Left cardiac atrium (tissue), 4 donors: ENCODE data around the gene OPA1. TPM values are rescaled to one million over a fixed set of nuclear protein-coding genes. Genes with fewer than 3 reads are reported as not detected.

ENCODE experiments used
- ATAC-seq, 2 donors: fragments of 200-7000 bp; cut with Tn5 transposase; one replicate each; pipeline ENCODE4 v1.9.1; 2020; ENCODE audit warnings: mild to moderate bottlenecking in 2 of 2, moderate library complexity in 2 of 2
- DNase-seq: peaks from one replicate; pipeline ENCODE4 v3.0.0-alpha.2; 2020
- intact Hi-C, 2 donors: fragments of 100-400 bp; cut with DNase I; formaldehyde crosslinking; loops; one replicate each; pipeline versions ENCODE4 v1.14.1 to v1.15.1; 2022 to 2023
- total RNA-seq, 2 donors: library from RNA; stranded (reverse); fragmentation: NEBNext Ultra II Directional; extraction: Animal tissue kit (Norgen Biotek cat#: 25700); gene quantifications; one replicate each; pipeline ENCODE4 v1.2.1, GENCODE V29; 2021
- donor health status: DM: no; HTN: yes; CAD: no.
- donor health status: DM: no; HTN: yes; CAD: no; lungs with severe emphysema.
- donor health status: DM: yes; HTN: yes; CAD: no.
- donor health status: Dilated cardiomyopathy.

OPA1 gene
- total RNA-seq, 2 donors from 2014 or later: 64.4 to 93.8 TPM

GRCh38 chr3:193727089-193727488 lies 134.1 kb downstream of the OPA1 start:
- ATAC-seq: no peak
- DNase-seq: no peak
- intact Hi-C loops: no loop called here

DNA sequence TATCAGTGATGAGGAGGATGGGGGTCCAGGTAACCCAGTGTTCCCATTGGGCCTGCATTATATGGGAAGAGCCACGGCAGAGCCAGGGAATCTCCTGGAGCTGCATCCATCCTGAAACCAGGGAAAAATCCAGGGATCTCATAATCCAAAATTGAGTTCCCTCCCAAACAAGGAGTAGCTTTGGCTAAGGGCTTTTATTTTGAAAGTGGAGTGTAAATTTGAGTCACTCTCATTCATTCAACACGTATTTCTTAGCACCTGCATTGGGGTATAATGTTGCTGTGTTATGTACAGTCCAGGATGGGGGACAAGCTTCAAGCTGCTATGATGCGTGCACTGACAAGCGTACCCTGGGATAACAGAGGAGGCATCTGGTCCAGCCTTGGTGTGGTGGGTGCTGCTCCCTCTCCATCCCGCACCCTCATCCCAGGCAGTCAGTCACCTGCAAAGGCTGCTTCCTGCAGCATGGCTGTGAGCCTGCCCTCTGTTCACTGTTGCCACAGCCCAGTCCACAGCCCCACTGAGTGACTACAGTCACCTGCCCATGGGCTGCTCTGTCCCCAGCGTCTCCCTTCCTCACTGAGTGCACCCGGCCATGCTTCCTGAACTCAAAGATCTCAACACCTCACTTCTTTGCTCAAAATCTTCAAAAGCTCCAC lies 135.6 kb downstream of the OPA1 start:
- ATAC-seq (no peak), DNase-seq (no peak)
- intact Hi-C loops: no loop called here

GRCh38 chr3:193729088-193729465 lies 136.1 kb downstream of the OPA1 start:
- intact Hi-C loops: no loop called here
- ATAC-seq: no peak

DNA sequence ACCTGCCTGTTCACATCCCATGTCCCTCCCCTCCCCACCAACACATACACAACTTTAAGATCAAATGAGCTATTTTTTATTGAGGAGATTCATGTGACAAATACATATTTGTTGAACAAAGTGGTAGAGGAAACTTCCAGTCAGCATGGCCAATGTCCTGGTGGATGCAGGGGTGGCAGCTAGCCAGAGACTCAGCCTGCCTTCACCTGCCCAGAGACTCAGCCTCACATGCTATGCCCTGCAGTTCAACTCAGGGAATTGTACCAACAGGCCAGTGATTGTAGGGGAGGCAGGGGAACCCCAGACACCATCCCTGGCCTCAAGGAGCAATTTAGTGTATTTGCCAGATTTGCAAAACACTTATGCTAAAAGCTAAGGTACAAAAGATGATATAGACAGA lies 136.6 kb downstream of the OPA1 start:
- DNase-seq (no peak), ATAC-seq (no peak)
- intact Hi-C loops: no loop called here

More at GRCh38 chr3:193729088-193729465, 136.1 kb downstream of the OPA1 start:
- no peak for DNase-seq

- intact Hi-C loops: no loop called here
- DNase-seq (no peak), ATAC-seq (no peak)
Observed at GRCh38 chr3:193730511-193730910, 137.5 kb downstream of the OPA1 start.

GRCh38 chr3:193730976-193731375 lies 138.0 kb downstream of the OPA1 start:
- no peak for DNase-seq
- no peak for ATAC-seq
- intact Hi-C loops: no loop called here

- intact Hi-C loops: no loop called here
- ATAC-seq (no peak), DNase-seq (no peak)
Observed at GRCh38 chr3:193731656-193732055, 138.6 kb downstream of the OPA1 start.

DNA sequence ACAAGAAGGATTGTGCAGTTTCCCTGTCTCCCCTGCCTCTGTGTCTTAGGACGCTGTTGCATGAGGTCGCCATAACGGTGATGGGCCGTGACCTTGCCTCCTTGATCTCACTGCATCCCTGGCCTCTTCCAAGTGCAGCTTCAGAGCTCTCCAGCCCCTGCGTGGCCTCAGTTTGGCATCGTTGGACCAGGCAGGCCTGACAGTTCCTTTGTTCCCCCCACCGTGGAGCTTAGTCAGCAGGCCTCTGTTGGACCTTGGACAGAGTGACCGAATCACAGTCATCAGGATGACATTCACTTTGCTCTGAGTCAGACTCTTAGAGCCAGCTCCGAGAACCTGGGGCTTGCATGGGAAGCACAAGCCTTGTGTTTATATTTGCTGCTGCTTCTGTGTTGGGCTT lies 139.4 kb downstream of the OPA1 start:
- peak in 1 of 2 donors; percentile 63 for ATAC-seq
- no peak for DNase-seq
- intact Hi-C loops: no loop called here

- intact Hi-C loops: no loop called here
- DNase-seq: no peak
- no peak for ATAC-seq
Observed at GRCh38 chr3:193732827-193733226, 139.8 kb downstream of the OPA1 start.

GRCh38 chr3:193734737-193735366 lies 141.8 kb downstream of the OPA1 start:
- ATAC-seq (no peak), DNase-seq (no peak)
- intact Hi-C loops: no loop called here

- DNase-seq: no peak
- intact Hi-C loops: no loop called here
- ATAC-seq: no peak
Observed at GRCh38 chr3:193735850-193736249, 142.8 kb downstream of the OPA1 start.

DNA sequence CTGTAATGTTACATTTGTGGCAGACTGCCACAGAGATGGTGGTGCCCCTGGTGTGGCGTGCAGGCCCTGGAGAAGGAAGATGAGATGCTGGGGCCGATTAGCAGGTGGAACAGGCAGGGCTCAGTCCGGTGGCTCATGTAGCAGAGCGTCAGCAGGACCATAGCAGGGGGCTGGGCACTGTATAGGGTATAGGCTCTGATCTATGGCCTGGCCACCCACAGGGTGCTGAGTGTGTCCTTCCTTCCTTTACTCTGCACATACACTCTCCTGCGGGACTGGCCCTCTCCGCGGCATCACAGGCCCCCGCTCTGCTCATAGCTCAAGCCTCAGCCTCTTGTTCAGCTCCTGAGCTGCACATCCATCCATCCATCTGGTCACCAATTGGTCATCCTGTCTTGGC lies 143.6 kb downstream of the OPA1 start:
- DNase-seq (no peak), ATAC-seq (no peak)
- intact Hi-C loops: no loop called here

DNA sequence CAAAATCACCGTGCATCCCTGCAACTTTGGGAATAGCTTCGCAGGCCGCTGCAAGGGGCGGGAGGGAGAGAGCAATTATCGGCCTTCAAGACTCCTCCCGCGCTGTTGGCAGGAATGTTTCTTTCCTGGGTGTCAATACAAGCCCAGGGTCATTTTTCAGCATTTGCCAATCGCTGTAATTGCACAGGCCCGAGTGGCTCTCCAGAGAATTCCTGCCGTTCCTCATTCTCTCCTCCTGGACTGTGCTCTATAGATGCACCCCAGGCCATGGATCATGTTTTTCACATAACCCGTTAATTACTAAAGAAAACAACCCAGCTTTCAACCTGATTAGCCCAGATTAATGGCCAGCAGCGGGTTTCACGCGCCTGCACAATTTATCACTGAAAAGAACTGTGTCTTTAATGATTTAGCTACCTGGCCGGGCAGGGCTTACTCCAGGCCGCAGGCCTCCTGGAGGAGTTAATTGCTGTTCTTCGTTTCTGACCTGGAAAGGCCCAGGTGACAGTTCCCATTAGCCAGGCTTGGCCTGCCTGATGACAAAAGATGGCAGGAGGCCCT lies 144.3 kb downstream of the OPA1 start:
- ATAC-seq: no peak
- intact Hi-C loops: no loop called here
- DNase-seq: no peak

GRCh38 chr3:193742628-193743027 lies 149.6 kb downstream of the OPA1 start:
- intact Hi-C loops: no loop called here
- ATAC-seq (no peak), DNase-seq (no peak)

DNA sequence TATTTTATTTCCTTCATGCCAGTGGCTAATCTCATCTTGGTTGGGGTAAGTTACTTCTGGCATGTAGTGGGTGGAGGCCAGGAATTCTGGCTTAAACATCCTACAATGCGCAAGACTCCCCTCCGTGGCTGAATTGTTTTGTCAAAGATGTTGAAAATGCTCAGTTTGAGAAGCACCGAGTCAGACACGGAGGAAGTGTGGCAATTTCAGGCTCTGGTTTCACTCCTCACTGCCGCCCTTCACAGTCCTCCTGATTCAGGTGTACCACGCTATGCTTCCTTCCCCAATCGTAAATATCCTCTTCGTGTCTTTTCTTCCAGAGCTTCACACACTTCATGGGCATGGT lies 150.7 kb downstream of the OPA1 start:
- ATAC-seq (no peak), DNase-seq (no peak)
- intact Hi-C loops: no loop called here

DNA sequence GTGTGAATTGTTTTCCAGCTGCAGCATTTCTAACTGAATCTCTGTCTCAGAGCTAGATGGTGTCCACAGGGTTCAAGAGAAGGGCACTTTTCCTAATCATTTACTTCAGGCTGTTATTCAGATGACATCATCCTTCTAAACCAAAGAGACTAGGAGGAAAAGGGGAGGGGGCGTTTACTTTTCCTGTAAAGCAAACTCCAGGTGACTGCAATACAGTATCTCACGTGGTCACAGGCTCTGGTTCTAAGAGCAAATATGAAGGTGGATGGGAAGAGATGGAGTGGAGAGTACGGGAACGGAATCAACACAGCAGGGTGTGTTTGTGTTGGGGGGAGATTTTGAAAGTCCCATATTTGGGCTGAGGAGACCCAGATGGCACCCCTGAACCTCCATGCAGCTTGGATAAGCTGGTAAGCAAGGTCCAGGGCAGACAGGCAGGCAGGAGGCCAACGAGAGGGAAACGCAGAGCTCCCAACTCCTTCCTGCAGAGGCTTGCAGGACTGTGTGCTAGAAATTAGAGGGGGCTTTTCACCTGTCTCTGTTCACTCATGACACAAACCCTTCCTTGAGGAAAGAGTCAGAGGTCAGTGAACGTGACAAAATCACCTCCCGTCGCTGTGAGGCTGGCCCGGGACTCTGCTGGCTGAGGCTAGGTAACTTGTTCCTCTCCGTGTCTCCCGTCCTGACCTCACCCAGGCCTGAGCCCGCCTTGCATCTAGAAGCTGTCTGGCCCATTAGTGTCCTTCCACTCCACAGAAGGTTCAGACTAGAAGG lies 151.2 kb downstream of the OPA1 start:
- ATAC-seq (no peak), DNase-seq (no peak)
- intact Hi-C loops: no loop called here

GRCh38 chr3:193744822-193745684 lies 152.0 kb downstream of the OPA1 start:
- DNase-seq: no peak
- intact Hi-C loops: no loop called here
- peak; percentile 38 to 80 for ATAC-seq

- ATAC-seq (no peak), DNase-seq (no peak)
- intact Hi-C loops: no loop called here
Observed at GRCh38 chr3:193746832-193747231, 153.8 kb downstream of the OPA1 start.
